ENCODE data around the gene PTGIS.

DNA sequence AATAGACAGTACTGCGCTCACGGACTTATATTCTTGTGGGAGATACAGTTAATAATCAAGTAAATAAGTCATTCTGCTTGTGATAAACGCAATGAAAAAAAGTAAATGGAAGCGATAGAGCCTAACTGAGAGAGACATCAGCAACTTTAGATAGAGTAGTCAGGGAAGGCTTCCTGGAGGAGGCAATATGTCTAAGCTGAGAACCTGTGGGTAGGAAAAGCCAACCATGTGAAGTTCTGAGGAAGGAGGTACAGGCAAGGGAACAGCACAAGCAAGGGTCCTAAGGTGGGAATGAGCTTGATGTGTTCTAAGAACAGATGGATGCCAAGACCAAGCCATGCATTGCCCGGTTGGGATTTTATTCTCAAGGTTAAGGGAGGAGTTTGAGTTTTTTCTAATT is 78.2 kb downstream of the PTGIS start:
- TF ChIP-seq, protein P1, sequence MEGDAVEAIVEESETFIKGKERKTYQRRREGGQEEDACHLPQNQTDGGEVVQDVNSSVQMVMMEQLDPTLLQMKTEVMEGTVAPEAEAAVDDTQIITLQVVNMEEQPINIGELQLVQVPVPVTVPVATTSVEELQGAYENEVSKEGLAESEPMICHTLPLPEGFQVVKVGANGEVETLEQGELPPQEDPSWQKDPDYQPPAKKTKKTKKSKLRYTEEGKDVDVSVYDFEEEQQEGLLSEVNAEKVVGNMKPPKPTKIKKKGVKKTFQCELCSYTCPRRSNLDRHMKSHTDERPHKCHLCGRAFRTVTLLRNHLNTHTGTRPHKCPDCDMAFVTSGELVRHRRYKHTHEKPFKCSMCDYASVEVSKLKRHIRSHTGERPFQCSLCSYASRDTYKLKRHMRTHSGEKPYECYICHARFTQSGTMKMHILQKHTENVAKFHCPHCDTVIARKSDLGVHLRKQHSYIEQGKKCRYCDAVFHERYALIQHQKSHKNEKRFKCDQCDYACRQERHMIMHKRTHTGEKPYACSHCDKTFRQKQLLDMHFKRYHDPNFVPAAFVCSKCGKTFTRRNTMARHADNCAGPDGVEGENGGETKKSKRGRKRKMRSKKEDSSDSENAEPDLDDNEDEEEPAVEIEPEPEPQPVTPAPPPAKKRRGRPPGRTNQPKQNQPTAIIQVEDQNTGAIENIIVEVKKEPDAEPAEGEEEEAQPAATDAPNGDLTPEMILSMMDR (IDR thresholded peaks at IDR 0.05) = no peak
- no peak for TF ChIP-seq ZFX (IDR thresholded peaks at IDR 0.05; ENCODE audit: borderline replicate concordance)

Measured in 22Rv1 (cell line).